Measurements from ENCODE around the gene PLOD1. TPM values are rescaled to one million over a fixed set of nuclear protein-coding genes. Genes with fewer than 3 reads are reported as not detected.

PLOD1 gene
- total RNA-seq, 1 donor from 2014 or later = 76.8 TPM

GRCh38 chr1:11925938-11926292 lies 8.6 kb upstream of the PLOD1 start:
- Histone ChIP-seq H3K9me3 (no peaks in the 10 kb centered on the region), H3K27ac (no peak overlapping the region), H3K4me3 (peak overlapping the region; percentile 59), H3K27me3 (no peaks in the 10 kb centered on the region), H3K4me1 (peaks cover 43% of the 10 kb centered on the region), H3K36me3 (peaks cover 28% of the 10 kb centered on the region)
- no peak for TF ChIP-seq CTCF (IDR thresholded peaks at IDR 0.05)
- intact Hi-C loops (cut with DNase I) = no loop called here
- peak; percentile 75 for DNase-seq
- ATAC-seq = peak; percentile 15

GRCh38 chr1:11927866-11928592 lies 6.5 kb upstream of the PLOD1 start:
- TF ChIP-seq CTCF (IDR thresholded peaks at IDR 0.05) = no peak
- ATAC-seq = no peak
- no peak for DNase-seq
- no peak overlapping the region for H3K27ac ChIP-seq
- no peaks in the 10 kb centered on the region for H3K27me3 ChIP-seq
- H3K9me3 ChIP-seq = no peaks in the 10 kb centered on the region
- peaks cover 7% of the 10 kb centered on the region for H3K36me3 ChIP-seq
- H3K4me1 ChIP-seq = peaks cover 40% of the 10 kb centered on the region
- no peak overlapping the region for H3K4me3 ChIP-seq
- intact Hi-C loops (cut with DNase I) = no loop called here

GRCh38 chr1:11929849-11930248 lies 4.7 kb upstream of the PLOD1 start:
- no peak for TF ChIP-seq CTCF (IDR thresholded peaks at IDR 0.05)
- H3K9me3 ChIP-seq = no peaks in the 10 kb centered on the region
- DNase-seq = no peak
- peaks cover 29% of the 10 kb centered on the region for H3K4me1 ChIP-seq
- no peaks in the 10 kb centered on the region for H3K27me3 ChIP-seq
- H3K36me3 ChIP-seq = no peaks in the 10 kb centered on the region
- H3K27ac ChIP-seq = peak overlapping the region; percentile 37
- intact Hi-C loops (cut with DNase I) = no loop called here
- no peak overlapping the region for H3K4me3 ChIP-seq
- ATAC-seq = no peak

GRCh38 chr1:11930571-11931445 lies 3.7 kb upstream of the PLOD1 start:
- no peak for TF ChIP-seq CTCF (IDR thresholded peaks at IDR 0.05)

GRCh38 chr1:11931845-11932244 lies 2.7 kb upstream of the PLOD1 start:
- TF ChIP-seq CTCF (IDR thresholded peaks at IDR 0.05) = no peak
- Histone ChIP-seq H3K9me3 (no peaks in the 10 kb centered on the region), H3K36me3 (no peaks in the 10 kb centered on the region), H3K27ac (no peak overlapping the region), H3K27me3 (no peaks in the 10 kb centered on the region), H3K4me3 (no peak overlapping the region), H3K4me1 (peaks cover 31% of the 10 kb centered on the region)
- intact Hi-C loops (cut with DNase I) = no loop called here
- ATAC-seq (no peak), DNase-seq (no peak)

More at GRCh38 chr1:11930571-11931445, 3.7 kb upstream of the PLOD1 start:
- ATAC-seq (no peak), DNase-seq (no peak)
- Histone ChIP-seq H3K27me3 (no peaks in the 10 kb centered on the region), H3K36me3 (no peaks in the 10 kb centered on the region), H3K27ac (no peak overlapping the region), H3K4me1 (peaks cover 34% of the 10 kb centered on the region), H3K4me3 (no peak overlapping the region), H3K9me3 (no peaks in the 10 kb centered on the region)
- intact Hi-C loops (cut with DNase I) = no loop called here

Data from upper lobe of right lung (tissue), 1 donor.